ENCODE measurements around the gene IMPG1. TPM values are rescaled to one million over a fixed set of nuclear protein-coding genes. Genes with fewer than 3 reads are reported as not detected.

The IMPG1 gene
- total RNA-seq, 1 experiment from 2014 or later, result not detected

GRCh38 chr6:76073281-76073680 is 819 bp upstream of the IMPG1 start:
- Histone ChIP-seq H2BK20ac (ENCODE audit: low read depth, low read length, poor library complexity, severe bottlenecking) (no peak overlapping the region), H3T11ph (ENCODE audit: low read length) (no peak overlapping the region), H3K4ac (ENCODE audit: low read depth, low read length) (no peak overlapping the region), H2AFZ (ENCODE audit: low read length) (no peak overlapping the region), H3K9ac (ENCODE audit: extremely low read depth, insufficient read length, low read length) (no peak overlapping the region), H3K14ac (ENCODE audit: insufficient read depth, low read length) (no peak overlapping the region), H3K4me2 (ENCODE audit: insufficient read depth, insufficient read length, low read length) (no peak overlapping the region), H3K23ac (ENCODE audit: insufficient read length, low read depth, low read length) (no peak overlapping the region), H4K20me1 (ENCODE audit: control insufficient read depth, insufficient read depth, insufficient read length) (no peaks in the 10 kb centered on the region), H2BK12ac (ENCODE audit: insufficient read length, low read depth, low read length) (no peak overlapping the region), H3K27ac (ENCODE audit: insufficient read length, low read depth, low read length) (no peak overlapping the region), H4K8ac (replicated peaks; ENCODE audit: insufficient read length, low read depth, low read length) (no peak overlapping the region), H2AK5ac (ENCODE audit: insufficient read length, low read length) (no peak overlapping the region), H3K4me1 (ENCODE audit: insufficient read depth, low read length) (no peaks in the 10 kb centered on the region), H2BK5ac (ENCODE audit: insufficient read length, low read length) (no peak overlapping the region), H3K27me3 (ENCODE audit: insufficient read depth, low read length) (no peaks in the 10 kb centered on the region), H3K23me2 (ENCODE audit: insufficient read length, low read depth, low read length, poor library complexity, severe bottlenecking) (no peaks in the 10 kb centered on the region), H2BK15ac (ENCODE audit: low read depth, low read length) (no peak overlapping the region), H3K56ac (ENCODE audit: insufficient read length, low read depth, low read length) (no peak overlapping the region), H4K5ac (ENCODE audit: insufficient read length, low read depth, low read length) (no peak overlapping the region), H3K79me2 (ENCODE audit: insufficient read depth, low read length) (no peaks in the 10 kb centered on the region), H4K91ac (ENCODE audit: insufficient read length, low read depth, low read length) (no peak overlapping the region), H3K18ac (ENCODE audit: insufficient read length, low read depth, low read length) (no peak overlapping the region), H3K79me1 (ENCODE audit: insufficient read depth, low read depth, low read length, poor library complexity, severe bottlenecking) (no peaks in the 10 kb centered on the region), H3K9me3 (ENCODE audit: control insufficient read depth, low read depth, low read length) (no peaks in the 10 kb centered on the region), H2BK120ac (ENCODE audit: low read depth, low read length, poor library complexity, severe bottlenecking) (no peak overlapping the region)
- Mint-ChIP-seq H3K9me3 (peaks cover 0 to 5% of the 10 kb centered on the region in 2 experiments; a peak in 4 of 5 replicates), H3K27me3 (ENCODE audit: low read depth) (peaks cover 3% of the 10 kb centered on the region), H3K4me3 (no peak overlapping the region), H3K36me3 (ENCODE audit: insufficient read depth in 1 of 3, low read depth in 3 of 3) (peaks cover 0 to 5% (median 0%) of the 10 kb centered on the region in 3 experiments; a peak in 1 of 7 replicates), H3K4me1 (no peaks in the 10 kb centered on the region), H3K27ac (no peak overlapping the region)
- TF ChIP-seq CTCF (conservative IDR thresholded peaks at IDR 0.05), result no peak
- DNase-seq, result no peak
